Measurements from ENCODE around the gene OPCML.

Gene OPCML

DNA sequence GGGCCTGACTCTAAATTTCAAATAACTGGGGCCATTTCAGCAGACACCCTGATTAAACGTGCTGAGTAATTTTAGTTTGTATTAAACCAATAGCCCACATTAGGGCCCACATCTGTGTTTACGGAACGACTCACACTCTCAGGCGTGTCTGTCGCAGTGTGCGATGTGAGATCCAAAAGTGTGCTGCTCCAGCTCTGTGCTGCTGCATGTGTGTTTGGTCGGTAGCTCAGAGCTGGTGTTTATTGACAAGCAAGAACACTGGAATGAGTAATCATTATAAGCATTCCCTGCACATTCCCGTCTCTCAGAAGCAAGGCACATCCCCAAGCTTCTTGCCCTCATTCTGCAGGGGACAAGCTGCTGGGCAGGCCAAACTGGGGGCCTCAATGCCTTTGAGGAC, 7.8 kb downstream of the OPCML start:
- no peak for DNase-seq (ENCODE audit: low spot score)
- TF ChIP-seq, protein P1, sequence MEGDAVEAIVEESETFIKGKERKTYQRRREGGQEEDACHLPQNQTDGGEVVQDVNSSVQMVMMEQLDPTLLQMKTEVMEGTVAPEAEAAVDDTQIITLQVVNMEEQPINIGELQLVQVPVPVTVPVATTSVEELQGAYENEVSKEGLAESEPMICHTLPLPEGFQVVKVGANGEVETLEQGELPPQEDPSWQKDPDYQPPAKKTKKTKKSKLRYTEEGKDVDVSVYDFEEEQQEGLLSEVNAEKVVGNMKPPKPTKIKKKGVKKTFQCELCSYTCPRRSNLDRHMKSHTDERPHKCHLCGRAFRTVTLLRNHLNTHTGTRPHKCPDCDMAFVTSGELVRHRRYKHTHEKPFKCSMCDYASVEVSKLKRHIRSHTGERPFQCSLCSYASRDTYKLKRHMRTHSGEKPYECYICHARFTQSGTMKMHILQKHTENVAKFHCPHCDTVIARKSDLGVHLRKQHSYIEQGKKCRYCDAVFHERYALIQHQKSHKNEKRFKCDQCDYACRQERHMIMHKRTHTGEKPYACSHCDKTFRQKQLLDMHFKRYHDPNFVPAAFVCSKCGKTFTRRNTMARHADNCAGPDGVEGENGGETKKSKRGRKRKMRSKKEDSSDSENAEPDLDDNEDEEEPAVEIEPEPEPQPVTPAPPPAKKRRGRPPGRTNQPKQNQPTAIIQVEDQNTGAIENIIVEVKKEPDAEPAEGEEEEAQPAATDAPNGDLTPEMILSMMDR (IDR thresholded peaks at IDR 0.05; ENCODE audit: extremely low read depth, missing control alignments), result no peak

- TF ChIP-seq, protein P1 (IDR thresholded peaks at IDR 0.05; ENCODE audit: extremely low read depth, missing control alignments), result no peak
- no peak for DNase-seq (ENCODE audit: low spot score)
These were observed 10.0 kb downstream of the OPCML start for GRCh38 chr11:133522344-133522743.

DNA sequence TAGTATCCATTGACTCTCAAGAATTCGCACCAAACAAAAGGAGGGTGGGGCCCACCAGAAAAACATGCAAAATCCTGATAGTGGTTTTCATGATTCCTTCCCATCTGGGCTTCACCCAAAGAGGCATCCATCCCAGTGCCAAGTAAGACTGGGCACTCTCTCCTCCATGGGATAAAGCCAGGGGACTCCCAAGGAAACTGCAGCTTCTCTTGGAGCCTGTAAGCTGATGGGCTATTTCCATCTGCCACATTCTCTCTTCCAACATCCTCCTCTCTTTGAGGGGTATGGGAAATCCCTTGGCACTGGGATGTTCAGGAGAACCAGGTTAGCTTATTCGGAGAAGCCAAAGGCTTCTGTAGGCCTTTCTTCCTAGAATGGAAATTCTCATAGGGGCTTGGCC, 10.8 kb downstream of the OPCML start:
- TF ChIP-seq, protein P1 (IDR thresholded peaks at IDR 0.05; ENCODE audit: extremely low read depth, missing control alignments), result no peak
- no peak for DNase-seq (ENCODE audit: low spot score)

DNA sequence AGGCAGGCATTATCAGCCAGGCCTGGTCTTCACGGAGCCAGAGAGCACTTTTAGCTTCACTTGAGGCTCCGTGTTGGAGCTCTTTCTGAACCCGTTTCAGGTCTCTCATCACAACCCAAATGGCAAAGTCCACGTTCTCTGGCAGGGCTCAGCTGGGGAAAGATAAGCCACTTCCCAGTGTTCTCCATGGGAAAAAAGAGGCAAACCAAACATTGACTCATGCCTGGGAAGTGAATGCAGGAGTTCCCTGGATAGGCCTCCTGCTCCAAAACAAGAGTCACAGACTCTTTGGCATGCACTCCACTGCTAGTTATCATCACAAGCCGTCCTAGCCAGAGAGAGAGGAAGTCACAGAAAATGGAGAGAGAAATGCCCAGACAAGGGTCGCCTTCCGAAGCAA, 11.6 kb downstream of the OPCML start:
- DNase-seq (ENCODE audit: low spot score), result no peak
- TF ChIP-seq, protein P1 (IDR thresholded peaks at IDR 0.05; ENCODE audit: extremely low read depth, missing control alignments), result no peak

GRCh38 chr11:133519560-133519959, 12.7 kb downstream of the OPCML start:
- TF ChIP-seq, protein P1 (IDR thresholded peaks at IDR 0.05; ENCODE audit: extremely low read depth, missing control alignments), result no peak
- DNase-seq (ENCODE audit: low spot score), result no peak

- no peak for DNase-seq (ENCODE audit: low spot score)
- TF ChIP-seq, protein P1 (IDR thresholded peaks at IDR 0.05; ENCODE audit: extremely low read depth, missing control alignments), result no peak
These were observed 13.5 kb downstream of the OPCML start for GRCh38 chr11:133518702-133519264.

DNA sequence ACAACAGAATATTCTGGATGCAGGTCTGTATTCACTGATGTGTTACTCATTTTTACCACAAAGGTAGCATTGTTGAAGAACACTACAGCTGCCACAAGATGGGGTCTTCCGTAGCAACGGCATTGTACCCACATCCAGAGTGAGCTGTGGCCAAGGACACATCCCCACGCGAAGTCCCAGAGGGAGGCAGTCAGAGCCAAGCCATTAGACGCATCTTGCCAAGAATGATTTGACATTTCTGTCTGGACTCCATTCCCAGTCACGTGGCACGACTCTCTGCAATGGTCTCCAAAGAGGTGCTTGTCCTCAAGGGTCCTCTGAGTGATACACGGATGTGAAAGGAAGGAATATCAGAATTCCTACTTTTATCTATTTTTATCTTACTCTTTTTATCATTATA, 15.5 kb downstream of the OPCML start:
- TF ChIP-seq, protein P1 (IDR thresholded peaks at IDR 0.05; ENCODE audit: extremely low read depth, missing control alignments), result no peak
- DNase-seq (ENCODE audit: low spot score), result no peak
